Astrocyte (in vitro differentiated cells and primary cell): ENCODE measurements around the gene KRT4. TPM values are rescaled to one million over a fixed set of nuclear protein-coding genes. Genes with fewer than 3 reads are reported as not detected.
"Not testable (repeated sequence)": the region's sequence is repeated elsewhere in the genome, so short reads cannot be mapped to it uniquely, and the experiment has no call there.

Experiments used
- DNase-seq: peaks from one replicate; pipeline ENCODE4 v3.0.0-alpha.2; 2010; ENCODE audit warnings: low read depth
- FAIRE-seq: peaks from 2 replicates; lab custom pipeline; 2011; peaks lifted over from hg19 to GRCh38; lab: Jason Lieb, UNC
- H2AFZ ChIP-seq: 2 replicates; pipeline ENCODE4 v1.6.0; 2012; ENCODE audit warnings: low read depth, low read length, inconsistent platforms
- H3K27ac ChIP-seq: 2 replicates; pipeline ENCODE4 v1.5.1; 2011; ENCODE audit warnings: low read depth, low read length, inconsistent platforms
- H3K27me3 ChIP-seq: 2 replicates; pipeline ENCODE4 v1.6.0; 2011; ENCODE audit warnings: low read length, inconsistent platforms; ENCODE audit not compliant: insufficient read depth
- H3K36me3 ChIP-seq: 2 replicates; pipeline ENCODE4 v1.5.1; 2011; ENCODE audit warnings: low read length, inconsistent platforms; ENCODE audit not compliant: insufficient read depth
- H3K4me1 ChIP-seq: 2 replicates; pipeline ENCODE4 v1.5.1; 2011; ENCODE audit warnings: low read length, inconsistent platforms; ENCODE audit not compliant: insufficient read depth
- H3K4me2 ChIP-seq: 2 replicates; pipeline ENCODE4 v1.6.0; 2012; ENCODE audit warnings: low read length, inconsistent platforms
- H3K4me3 ChIP-seq: 2 replicates; pipeline ENCODE4 v1.5.1; 2011; ENCODE audit warnings: low read depth, mild to moderate bottlenecking, low read length, inconsistent platforms; ENCODE audit not compliant: insufficient read depth
- H3K79me2 ChIP-seq: 2 replicates; pipeline ENCODE4 v1.6.0; 2012; ENCODE audit warnings: mild to moderate bottlenecking, low read length, inconsistent platforms; ENCODE audit not compliant: insufficient read depth
- H3K9ac ChIP-seq: 2 replicates; pipeline ENCODE4 v1.6.0; 2012; ENCODE audit warnings: mild to moderate bottlenecking, low read length, inconsistent platforms
- H3K9me3 ChIP-seq: 2 replicates; pipeline ENCODE4 v1.5.1; 2012; ENCODE audit warnings: low read depth, mild to moderate bottlenecking, low read length, inconsistent platforms; ENCODE audit not compliant: insufficient read depth
- H4K20me1 ChIP-seq: 2 replicates; pipeline ENCODE4 v1.6.0; 2012; ENCODE audit warnings: low read length, inconsistent platforms; ENCODE audit not compliant: insufficient read depth
- H3K27ac Mint-ChIP-seq: one replicate; pipeline ENCODE4 v1.8.0; 2021; ENCODE audit warnings: mild to moderate bottlenecking, mixed read lengths; ENCODE audit not compliant: unreplicated experiment
- H3K27me3 Mint-ChIP-seq: one replicate; pipeline ENCODE4 v1.8.0; 2021; ENCODE audit warnings: low read depth, mixed read lengths; ENCODE audit not compliant: unreplicated experiment
- H3K36me3 Mint-ChIP-seq: one replicate; pipeline ENCODE4 v1.8.0; 2021; ENCODE audit warnings: low read depth, mixed read lengths; ENCODE audit not compliant: unreplicated experiment
- H3K4me1 Mint-ChIP-seq: one replicate; pipeline ENCODE4 v1.8.0; 2021; ENCODE audit warnings: low read depth, mixed read lengths; ENCODE audit not compliant: unreplicated experiment
- H3K4me3 Mint-ChIP-seq: one replicate; pipeline ENCODE4 v1.8.0; 2021; ENCODE audit warnings: mild to moderate bottlenecking, moderate library complexity, mixed read lengths; ENCODE audit not compliant: unreplicated experiment
- H3K9me3 Mint-ChIP-seq: one replicate; pipeline ENCODE4 v1.8.0; 2021; ENCODE audit warnings: mild to moderate bottlenecking, mixed read lengths; ENCODE audit not compliant: unreplicated experiment
- CTCF ChIP-seq: IDR thresholded peaks from 2 replicates; pipeline ENCODE4 v1.5.1; 2011; ENCODE audit warnings: low read depth, mild to moderate bottlenecking, inconsistent platforms, low read length, moderate library complexity; ENCODE audit not compliant: insufficient read depth
- EZH2 ChIP-seq: IDR thresholded peaks from 2 replicates; pipeline ENCODE4 v1.6.1; 2012; ENCODE audit warnings: mild to moderate bottlenecking, low read length, inconsistent platforms; ENCODE audit not compliant: insufficient read depth
- total RNA-seq: library from RNA; stranded (reverse); gene quantifications from 2 replicates; pipeline ENCODE4 v1.2.1, GENCODE V29; 2021

Gene KRT4
- total RNA-seq, 1 donor from 2014 or later = not detected

- no peak overlapping the region for H3K9ac ChIP-seq
- no peaks in the 10 kb centered on the region for H3K36me3 Mint-ChIP-seq
- H3K9me3 ChIP-seq = no peaks in the 10 kb centered on the region
- H3K36me3 ChIP-seq = no peaks in the 10 kb centered on the region
- no peak overlapping the region for H3K27ac ChIP-seq
- peaks cover 5% of the 10 kb centered on the region for H3K9me3 Mint-ChIP-seq
- H3K79me2 ChIP-seq = no peaks in the 10 kb centered on the region
- H3K4me3 ChIP-seq = no peak overlapping the region
- no peaks in the 10 kb centered on the region for H4K20me1 ChIP-seq
- H2AFZ ChIP-seq = peak overlapping the region; percentile 23
- no peaks in the 10 kb centered on the region for H3K4me1 ChIP-seq
- H3K4me1 Mint-ChIP-seq = peaks cover 2% of the 10 kb centered on the region
- peaks cover 12% of the 10 kb centered on the region for H3K27me3 Mint-ChIP-seq
- no peak for TF ChIP-seq CTCF
- TF ChIP-seq EZH2 = no peak
- DNase-seq (peak; percentile 52), FAIRE-seq (no peak)
- H3K27me3 ChIP-seq = no peaks in the 10 kb centered on the region
- H3K4me3 Mint-ChIP-seq = no peak overlapping the region
- H3K4me2 ChIP-seq = no peak overlapping the region
- peak overlapping the region; percentile 30 for H3K27ac Mint-ChIP-seq
Measured at GRCh38 chr12:52860102-52860823, 46.3 kb upstream of the KRT4 start.

- peaks cover 31% of the 10 kb centered on the region for H3K27me3 Mint-ChIP-seq
- H3K9ac ChIP-seq = no peak overlapping the region
- H3K9me3 Mint-ChIP-seq = peaks cover 5% of the 10 kb centered on the region
- H2AFZ ChIP-seq = no peak overlapping the region
- FAIRE-seq (no peak), DNase-seq (no peak)
- H3K4me3 Mint-ChIP-seq = no peak overlapping the region
- no peaks in the 10 kb centered on the region for H3K36me3 Mint-ChIP-seq
- no peaks in the 10 kb centered on the region for H3K27me3 ChIP-seq
- H3K36me3 ChIP-seq = no peaks in the 10 kb centered on the region
- H3K27ac Mint-ChIP-seq = no peak overlapping the region
- no peaks in the 10 kb centered on the region for H3K79me2 ChIP-seq
- H3K4me3 ChIP-seq = no peak overlapping the region
- H3K27ac ChIP-seq = no peak overlapping the region
- H3K4me1 ChIP-seq = no peaks in the 10 kb centered on the region
- peaks cover 2% of the 10 kb centered on the region for H3K4me1 Mint-ChIP-seq
- H3K9me3 ChIP-seq = no peaks in the 10 kb centered on the region
- H4K20me1 ChIP-seq = no peaks in the 10 kb centered on the region
- TF ChIP-seq CTCF = no peak
- TF ChIP-seq EZH2 = no peak
- H3K4me2 ChIP-seq = no peak overlapping the region
Measured at GRCh38 chr12:52857500-52857899, 43.6 kb upstream of the KRT4 start.

GRCh38 chr12:52856787-52857186 is 42.9 kb upstream of the KRT4 start:
- peaks cover 7% of the 10 kb centered on the region for H3K9me3 Mint-ChIP-seq
- Histone ChIP-seq H3K9ac (no peak overlapping the region), H3K36me3 (no peaks in the 10 kb centered on the region), H3K9me3 (no peaks in the 10 kb centered on the region), H3K4me3 (no peak overlapping the region), H2AFZ (no peak overlapping the region), H4K20me1 (no peaks in the 10 kb centered on the region), H3K27me3 (no peaks in the 10 kb centered on the region), H3K27ac (no peak overlapping the region), H3K4me2 (no peak overlapping the region), H3K4me1 (no peaks in the 10 kb centered on the region), H3K79me2 (no peaks in the 10 kb centered on the region)
- peaks cover 2% of the 10 kb centered on the region for H3K4me1 Mint-ChIP-seq
- peaks cover 37% of the 10 kb centered on the region for H3K27me3 Mint-ChIP-seq
- TF ChIP-seq EZH2 (no peak), CTCF (no peak)
- H3K27ac Mint-ChIP-seq = no peak overlapping the region
- FAIRE-seq (no peak), DNase-seq (no peak)
- H3K36me3 Mint-ChIP-seq = no peaks in the 10 kb centered on the region
- H3K4me3 Mint-ChIP-seq = no peak overlapping the region

GRCh38 chr12:52856077-52856476 is 42.2 kb upstream of the KRT4 start:
- not testable (repeated sequence) for H3K36me3 ChIP-seq, DNase-seq, FAIRE-seq, H3K4me3 Mint-ChIP-seq, H3K27me3 ChIP-seq, H3K4me1 Mint-ChIP-seq, H3K79me2 ChIP-seq, H3K27ac ChIP-seq, H3K4me2 ChIP-seq, H2AFZ ChIP-seq, H3K9me3 ChIP-seq, H3K4me3 ChIP-seq, H3K4me1 ChIP-seq, H3K36me3 Mint-ChIP-seq, H3K9ac ChIP-seq, H4K20me1 ChIP-seq, H3K27ac Mint-ChIP-seq, H3K9me3 Mint-ChIP-seq
- peaks cover 40% of the 10 kb centered on the region for H3K27me3 Mint-ChIP-seq
